ENCODE measurements around the gene GABRR2.

- TF ChIP-seq, protein P1, sequence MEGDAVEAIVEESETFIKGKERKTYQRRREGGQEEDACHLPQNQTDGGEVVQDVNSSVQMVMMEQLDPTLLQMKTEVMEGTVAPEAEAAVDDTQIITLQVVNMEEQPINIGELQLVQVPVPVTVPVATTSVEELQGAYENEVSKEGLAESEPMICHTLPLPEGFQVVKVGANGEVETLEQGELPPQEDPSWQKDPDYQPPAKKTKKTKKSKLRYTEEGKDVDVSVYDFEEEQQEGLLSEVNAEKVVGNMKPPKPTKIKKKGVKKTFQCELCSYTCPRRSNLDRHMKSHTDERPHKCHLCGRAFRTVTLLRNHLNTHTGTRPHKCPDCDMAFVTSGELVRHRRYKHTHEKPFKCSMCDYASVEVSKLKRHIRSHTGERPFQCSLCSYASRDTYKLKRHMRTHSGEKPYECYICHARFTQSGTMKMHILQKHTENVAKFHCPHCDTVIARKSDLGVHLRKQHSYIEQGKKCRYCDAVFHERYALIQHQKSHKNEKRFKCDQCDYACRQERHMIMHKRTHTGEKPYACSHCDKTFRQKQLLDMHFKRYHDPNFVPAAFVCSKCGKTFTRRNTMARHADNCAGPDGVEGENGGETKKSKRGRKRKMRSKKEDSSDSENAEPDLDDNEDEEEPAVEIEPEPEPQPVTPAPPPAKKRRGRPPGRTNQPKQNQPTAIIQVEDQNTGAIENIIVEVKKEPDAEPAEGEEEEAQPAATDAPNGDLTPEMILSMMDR (conservative IDR thresholded peaks at IDR 0.05; ENCODE audit: low read length) = no peak
- TF ChIP-seq EZH2phosphoT487 (IDR thresholded peaks at IDR 0.05; ENCODE audit: borderline replicate concordance) = no peak
These were observed 42.5 kb downstream of the GABRR2 start for GRCh38 chr6:89272596-89272995.

Data from Loucy (cell line).